ENCODE results near the gene IDUA. TPM values are rescaled to one million over a fixed set of nuclear protein-coding genes. Genes with fewer than 3 reads are reported as not detected.
A peak's percentile ranks its signal among the peaks of the same experiment; 100 is the strongest.
"Not testable (repeated sequence)": the region's sequence is repeated elsewhere in the genome, so short reads cannot be mapped to it uniquely, and the experiment has no call there.

IDUA gene
- 0.87 and 5.8 TPM in 2 replicates for total RNA-seq

GRCh38 chr4:986879-987623 lies at the start of gene IDUA:
TSS of gene IDUA (plus strand) at chr4:987044. CDS start at chr4:987085, 41 bp downstream.
- H3K4me3 ChIP-seq (ENCODE audit: low read depth, low read length) = peak within 1 kb of the TSS; percentile 72
- DNase-seq (ENCODE audit: low read depth) = no peak
- TF ChIP-seq, protein P1, sequence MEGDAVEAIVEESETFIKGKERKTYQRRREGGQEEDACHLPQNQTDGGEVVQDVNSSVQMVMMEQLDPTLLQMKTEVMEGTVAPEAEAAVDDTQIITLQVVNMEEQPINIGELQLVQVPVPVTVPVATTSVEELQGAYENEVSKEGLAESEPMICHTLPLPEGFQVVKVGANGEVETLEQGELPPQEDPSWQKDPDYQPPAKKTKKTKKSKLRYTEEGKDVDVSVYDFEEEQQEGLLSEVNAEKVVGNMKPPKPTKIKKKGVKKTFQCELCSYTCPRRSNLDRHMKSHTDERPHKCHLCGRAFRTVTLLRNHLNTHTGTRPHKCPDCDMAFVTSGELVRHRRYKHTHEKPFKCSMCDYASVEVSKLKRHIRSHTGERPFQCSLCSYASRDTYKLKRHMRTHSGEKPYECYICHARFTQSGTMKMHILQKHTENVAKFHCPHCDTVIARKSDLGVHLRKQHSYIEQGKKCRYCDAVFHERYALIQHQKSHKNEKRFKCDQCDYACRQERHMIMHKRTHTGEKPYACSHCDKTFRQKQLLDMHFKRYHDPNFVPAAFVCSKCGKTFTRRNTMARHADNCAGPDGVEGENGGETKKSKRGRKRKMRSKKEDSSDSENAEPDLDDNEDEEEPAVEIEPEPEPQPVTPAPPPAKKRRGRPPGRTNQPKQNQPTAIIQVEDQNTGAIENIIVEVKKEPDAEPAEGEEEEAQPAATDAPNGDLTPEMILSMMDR (conservative IDR thresholded peaks at IDR 0.05; ENCODE audit: low read depth, low read length) = peak; percentile 43

GRCh38 chr4:939508-939907 lies 47.3 kb upstream of the IDUA start:
- H3K4me3 ChIP-seq (ENCODE audit: low read depth, low read length); DNase-seq (ENCODE audit: low read depth): not testable (repeated sequence)

DNA sequence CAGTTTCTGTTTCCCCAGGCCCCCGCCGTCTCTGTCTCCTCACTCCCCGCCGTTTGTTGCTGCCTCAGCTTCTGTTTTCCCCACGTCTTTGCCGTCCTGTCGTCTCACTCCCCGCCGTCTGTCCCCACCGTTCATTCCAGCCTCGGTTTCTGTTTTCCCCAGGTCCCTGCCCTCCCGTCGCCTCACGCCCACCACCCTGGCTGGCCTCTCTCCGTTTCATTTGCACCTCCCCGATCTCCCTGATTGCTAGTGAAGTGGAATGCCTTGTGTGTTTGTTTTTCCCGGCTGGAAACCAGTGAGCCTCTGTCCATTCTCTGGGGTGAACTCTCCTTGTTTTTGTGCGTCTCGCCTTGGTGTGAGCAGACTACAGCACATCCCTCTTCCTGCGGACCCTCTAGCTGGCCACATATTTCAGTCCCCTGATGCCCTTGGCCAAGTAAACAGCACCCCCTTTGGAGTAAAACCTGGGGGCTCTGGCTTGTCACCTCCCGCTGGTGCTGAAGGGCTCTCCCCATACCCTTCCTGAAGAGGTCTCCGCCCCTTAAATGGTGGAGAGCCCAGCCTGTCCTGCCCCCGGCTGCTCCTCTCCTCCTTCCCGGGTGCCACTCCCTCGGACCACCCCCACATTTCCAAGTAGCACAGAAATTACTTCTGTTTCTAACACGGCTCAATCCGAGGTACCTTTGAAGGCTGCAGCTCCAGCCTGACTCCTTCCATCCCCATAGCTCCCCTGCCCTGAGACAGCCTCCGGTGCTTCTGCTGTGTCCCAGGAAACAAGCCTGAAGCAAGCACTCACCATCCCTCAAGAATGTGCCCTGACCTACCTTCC lies 41.4 kb upstream of the IDUA start:
- TF ChIP-seq, protein P1 (conservative IDR thresholded peaks at IDR 0.05; ENCODE audit: low read depth, low read length) = no peak
- no peak for DNase-seq (ENCODE audit: low read depth)
- H3K4me3 ChIP-seq (ENCODE audit: low read depth, low read length) = no peak overlapping the region

- no peak for DNase-seq (ENCODE audit: low read depth)
- H3K4me3 ChIP-seq (ENCODE audit: low read depth, low read length) = no peak overlapping the region
- TF ChIP-seq, protein P1 (conservative IDR thresholded peaks at IDR 0.05; ENCODE audit: low read depth, low read length) = no peak
Measured at GRCh38 chr4:946103-946450, 40.8 kb upstream of the IDUA start.

GRCh38 chr4:946517-947471 lies 40.0 kb upstream of the IDUA start:
- H3K4me3 ChIP-seq (ENCODE audit: low read depth, low read length) = no peak overlapping the region
- TF ChIP-seq, protein P1 (conservative IDR thresholded peaks at IDR 0.05; ENCODE audit: low read depth, low read length) = no peak
- no peak for DNase-seq (ENCODE audit: low read depth)

- DNase-seq (ENCODE audit: low read depth) = no peak
- no peak overlapping the region for H3K4me3 ChIP-seq (ENCODE audit: low read depth, low read length)
- TF ChIP-seq, protein P1 (conservative IDR thresholded peaks at IDR 0.05; ENCODE audit: low read depth, low read length) = no peak
Measured at GRCh38 chr4:947491-947971, 39.3 kb upstream of the IDUA start.
